ENCODE measurements around the gene DDX11. TPM values are rescaled to one million over a fixed set of nuclear protein-coding genes. Genes with fewer than 3 reads are reported as not detected.
"Not testable (repeated sequence)": the region's sequence is repeated elsewhere in the genome, so short reads cannot be mapped to it uniquely, and the experiment has no call there.

DDX11 gene
- 10 to 100 TPM; 25.9 to 94.6 (median 55.8) TPM for polyA plus RNA-seq (ENCODE audit: insufficient read length in 4 of 4)

DNA sequence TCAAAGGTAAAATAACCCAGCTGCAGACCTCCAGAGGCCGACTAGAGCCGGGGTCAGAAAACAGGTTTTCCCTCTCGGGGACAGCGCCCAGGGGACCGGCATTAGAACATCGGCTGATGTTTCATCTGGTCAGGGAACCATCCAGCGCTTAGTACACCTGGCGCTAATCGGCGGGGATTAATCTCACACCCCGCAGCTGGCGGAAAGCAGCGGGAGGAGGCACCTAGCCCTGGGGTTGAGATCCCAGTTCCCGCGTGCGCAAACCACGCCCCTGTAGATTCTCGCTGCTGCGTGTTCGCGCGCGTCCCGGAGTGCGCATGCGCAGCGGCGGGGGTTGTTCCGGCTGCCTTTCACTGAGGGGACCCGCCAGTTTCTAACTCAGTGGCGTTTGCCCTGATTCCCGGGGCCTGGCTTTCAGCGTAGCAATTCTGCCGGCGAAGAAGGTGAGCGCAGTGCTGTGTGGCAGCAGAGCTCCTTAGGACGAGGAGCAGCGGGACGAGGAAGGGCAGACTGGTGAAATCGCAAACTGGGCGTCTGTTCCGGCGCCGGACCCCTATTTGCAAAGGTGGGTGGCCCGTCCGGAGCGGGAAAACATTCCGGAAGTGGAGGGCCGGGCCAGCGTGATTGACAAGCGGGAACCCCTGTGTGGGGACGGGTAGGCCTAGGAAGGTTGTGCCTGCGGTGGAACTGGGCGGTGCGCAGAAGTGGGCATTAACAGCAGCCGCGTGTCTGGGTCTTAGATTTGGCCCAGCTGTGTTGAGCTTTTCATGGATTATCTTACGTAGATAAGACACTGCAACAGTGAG lies at the start of gene DDX11:
Gene DDX11 (plus strand): TSS at position 334 of the 806 bp plus-strand sequence. CDS start 4,534 bp downstream, outside the sequence.
- DNase-seq (ENCODE audit: low read depth in 4 of 4, low spot score in 2 of 4) = peak; percentile 69 to 89 (median 78)

DNA sequence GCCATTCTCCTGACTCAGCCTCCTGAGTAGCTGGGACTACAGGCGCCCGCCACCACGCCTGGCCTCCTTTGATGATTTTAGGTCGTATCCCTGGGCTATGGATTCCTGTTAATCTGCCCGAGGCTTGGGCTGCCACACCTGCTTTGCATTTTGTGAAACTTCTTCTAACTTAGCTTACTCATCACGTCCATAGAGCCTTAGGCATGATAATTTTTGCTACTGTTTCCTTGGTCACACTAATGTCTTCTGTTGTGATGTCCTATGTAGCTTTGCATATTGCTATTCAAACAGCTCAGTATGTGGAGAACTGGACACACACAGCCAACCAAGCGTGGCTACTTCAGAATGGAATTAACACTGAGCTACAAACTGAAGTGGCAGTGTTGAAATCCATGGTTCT lies 47.5 kb upstream of the DDX11 start:
- DNase-seq (ENCODE audit: low read depth in 4 of 4, low spot score in 2 of 4) = no peak

DNA sequence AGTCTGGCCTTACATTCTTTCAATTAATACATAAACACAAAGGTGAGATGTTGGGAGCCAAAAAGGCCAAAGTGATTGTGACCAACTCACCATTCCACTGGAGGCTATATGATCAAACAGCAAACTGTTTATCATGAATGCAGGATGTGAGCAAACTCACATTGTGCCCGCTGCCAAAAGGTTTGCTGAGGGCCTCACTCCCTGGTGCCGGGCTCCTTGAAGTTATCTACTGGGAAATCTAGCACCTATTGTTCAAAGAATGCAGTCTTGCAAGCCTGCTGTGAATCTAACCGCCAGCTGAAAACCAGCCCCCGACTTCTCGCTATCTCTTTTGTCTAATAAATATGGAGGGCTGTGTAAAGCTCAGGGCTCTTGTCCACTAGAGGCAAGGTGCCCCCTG lies 46.7 kb upstream of the DDX11 start:
- not testable (repeated sequence) for DNase-seq (ENCODE audit: low read depth in 4 of 4, low spot score in 2 of 4)

DNA sequence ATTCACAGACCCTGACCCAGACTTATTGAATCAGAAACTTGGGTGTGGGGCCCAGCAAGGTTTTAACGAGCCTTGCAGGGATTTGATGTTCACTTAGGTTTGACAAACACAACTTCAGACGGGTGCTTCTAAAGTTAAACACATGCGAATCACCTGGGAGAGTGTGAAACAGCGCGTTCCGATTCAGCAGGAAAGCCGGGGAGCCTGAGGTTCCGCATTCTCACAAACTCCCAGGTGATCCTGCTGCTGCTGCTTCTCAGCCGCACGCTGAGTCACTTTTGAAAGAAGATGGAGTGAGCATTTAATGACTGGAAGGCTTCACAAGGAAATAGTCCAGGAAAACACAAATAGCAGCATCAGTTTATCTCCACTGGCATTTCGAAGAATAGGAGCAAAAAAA lies 44.2 kb upstream of the DDX11 start:
- no peak for DNase-seq (ENCODE audit: low read depth in 4 of 4, low spot score in 2 of 4)

DNA sequence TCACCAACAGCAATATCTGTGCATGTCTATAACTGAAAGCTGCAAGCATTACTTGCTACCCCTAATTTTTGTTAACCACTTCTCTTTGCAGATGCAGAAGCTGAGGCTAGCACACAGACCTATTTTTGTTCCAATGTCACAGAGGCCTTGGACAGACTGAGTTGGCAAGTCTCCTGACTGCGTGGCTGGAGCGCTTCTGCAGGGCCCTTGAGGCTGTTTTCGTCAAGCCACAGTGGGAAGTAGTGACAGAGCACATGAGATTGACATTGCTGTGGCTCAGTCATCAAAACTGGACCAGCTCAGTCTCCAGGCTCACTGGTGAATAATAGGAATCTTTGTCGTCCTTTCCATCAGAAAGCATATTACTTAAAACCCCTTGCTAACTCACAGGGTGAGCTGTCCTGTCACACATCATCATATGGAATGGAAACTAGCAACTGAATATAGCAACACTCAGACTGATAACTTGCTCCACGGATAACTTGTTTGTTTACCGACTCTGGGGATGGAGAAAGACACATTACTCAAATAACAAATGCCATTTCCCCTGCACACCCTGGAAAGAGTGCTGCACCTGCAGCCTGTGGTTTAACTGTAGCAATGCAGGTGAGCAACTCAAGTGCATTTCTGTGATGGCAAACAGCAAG lies 43.6 kb upstream of the DDX11 start:
- DNase-seq (ENCODE audit: low read depth in 4 of 4, low spot score in 2 of 4) = no peak

DNA sequence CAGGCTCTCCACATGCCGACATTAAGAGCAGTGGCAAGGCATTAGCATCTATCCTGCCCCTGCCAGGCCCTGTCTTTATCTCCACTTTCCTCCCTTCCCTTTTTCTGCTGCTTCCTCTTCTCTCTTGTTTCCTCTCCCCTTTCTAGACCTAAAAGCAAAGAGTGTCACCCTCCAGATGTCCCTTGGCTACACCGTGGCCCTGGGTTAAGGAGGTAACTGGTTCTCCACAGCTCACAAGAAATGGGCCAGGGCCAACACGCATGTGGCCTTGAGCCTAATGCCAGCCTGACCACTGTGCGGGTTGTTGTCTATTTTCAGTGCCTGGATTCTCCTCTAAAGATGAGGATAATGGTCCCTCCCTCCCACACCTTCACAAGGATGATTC lies 41.7 kb upstream of the DDX11 start:
- DNase-seq (ENCODE audit: low read depth in 4 of 4, low spot score in 2 of 4) = no peak

DNA sequence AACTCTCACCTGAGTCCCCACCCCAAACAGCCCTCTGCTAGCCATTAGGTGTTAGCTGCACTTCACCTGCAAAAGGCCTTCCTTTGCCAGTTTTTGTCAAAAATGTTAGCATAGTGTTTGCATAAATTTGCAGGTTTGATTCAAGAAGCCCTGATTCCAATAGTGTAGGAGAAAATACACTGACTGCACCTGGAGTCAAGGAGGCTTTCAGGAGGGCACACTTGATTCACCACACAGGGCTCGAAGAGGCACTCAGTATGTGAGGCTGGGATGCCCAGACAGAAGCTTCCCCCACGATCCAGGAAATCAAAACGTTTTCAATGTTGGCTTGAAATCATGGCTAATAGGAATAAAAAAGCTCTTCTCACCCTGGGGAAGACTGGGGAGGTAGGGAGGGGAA lies 40.5 kb upstream of the DDX11 start:
- no peak for DNase-seq (ENCODE audit: low read depth in 4 of 4, low spot score in 2 of 4)

DNA sequence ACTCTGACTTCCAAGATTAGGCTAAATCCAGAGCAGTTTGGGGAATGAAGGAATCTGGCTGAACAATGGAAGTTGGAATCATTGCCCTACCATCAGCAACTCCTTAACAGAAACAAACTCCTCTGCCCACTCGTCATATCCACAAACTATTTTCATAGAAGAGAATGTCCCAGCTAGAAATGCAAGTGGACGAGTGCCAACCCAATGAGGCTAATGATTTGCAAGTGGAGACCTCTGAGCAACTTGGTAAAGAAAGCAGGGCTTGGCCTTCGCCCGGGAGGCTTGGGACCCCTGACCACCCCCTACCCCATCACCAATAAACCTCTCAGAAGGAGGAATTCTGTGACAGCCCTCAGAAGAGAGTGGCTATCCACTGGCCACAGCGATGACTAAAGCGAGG lies 40.0 kb upstream of the DDX11 start:
- no peak for DNase-seq (ENCODE audit: low read depth in 4 of 4, low spot score in 2 of 4)

DNA sequence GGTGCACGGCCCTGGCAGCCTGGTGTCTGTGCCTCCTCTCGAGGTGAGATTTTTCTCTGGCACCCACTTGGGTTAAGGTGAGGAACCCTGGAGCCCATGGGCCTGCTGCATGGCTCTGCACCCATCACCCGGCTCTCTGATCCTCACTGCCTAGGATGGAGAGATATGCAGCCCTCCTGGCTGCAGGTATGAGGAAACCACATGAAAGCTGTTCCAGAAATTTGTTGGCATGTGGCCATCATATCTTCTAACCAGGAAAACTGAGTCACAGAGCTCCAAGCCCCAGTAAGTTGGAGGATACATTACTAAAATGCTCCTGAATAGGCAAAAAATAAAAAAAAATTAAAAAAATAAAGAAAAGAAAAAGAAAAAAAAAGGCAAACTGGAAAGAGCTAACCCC lies 39.3 kb upstream of the DDX11 start:
- no peak for DNase-seq (ENCODE audit: low read depth in 4 of 4, low spot score in 2 of 4)

DNA sequence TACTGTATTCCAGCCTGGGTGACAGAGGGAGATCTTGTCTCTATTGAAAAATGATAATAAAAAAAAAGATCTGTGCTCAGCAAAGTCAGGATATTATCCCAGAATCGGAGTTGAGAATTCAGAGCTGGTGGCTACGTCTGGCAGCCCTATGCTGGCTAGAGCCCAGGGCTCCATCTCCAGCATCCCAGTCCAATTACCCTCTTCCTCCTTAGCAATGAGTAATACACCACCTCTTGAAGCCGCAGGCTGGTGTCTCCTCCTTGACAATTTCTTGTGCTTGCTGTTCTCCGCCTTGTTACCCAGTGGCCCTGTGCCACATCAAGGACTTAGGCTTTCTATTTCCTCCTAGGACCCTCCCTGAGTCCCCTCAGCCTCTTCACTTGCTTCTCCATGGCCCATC lies 38.4 kb upstream of the DDX11 start:
- DNase-seq (ENCODE audit: low read depth in 4 of 4, low spot score in 2 of 4) = no peak

DNA sequence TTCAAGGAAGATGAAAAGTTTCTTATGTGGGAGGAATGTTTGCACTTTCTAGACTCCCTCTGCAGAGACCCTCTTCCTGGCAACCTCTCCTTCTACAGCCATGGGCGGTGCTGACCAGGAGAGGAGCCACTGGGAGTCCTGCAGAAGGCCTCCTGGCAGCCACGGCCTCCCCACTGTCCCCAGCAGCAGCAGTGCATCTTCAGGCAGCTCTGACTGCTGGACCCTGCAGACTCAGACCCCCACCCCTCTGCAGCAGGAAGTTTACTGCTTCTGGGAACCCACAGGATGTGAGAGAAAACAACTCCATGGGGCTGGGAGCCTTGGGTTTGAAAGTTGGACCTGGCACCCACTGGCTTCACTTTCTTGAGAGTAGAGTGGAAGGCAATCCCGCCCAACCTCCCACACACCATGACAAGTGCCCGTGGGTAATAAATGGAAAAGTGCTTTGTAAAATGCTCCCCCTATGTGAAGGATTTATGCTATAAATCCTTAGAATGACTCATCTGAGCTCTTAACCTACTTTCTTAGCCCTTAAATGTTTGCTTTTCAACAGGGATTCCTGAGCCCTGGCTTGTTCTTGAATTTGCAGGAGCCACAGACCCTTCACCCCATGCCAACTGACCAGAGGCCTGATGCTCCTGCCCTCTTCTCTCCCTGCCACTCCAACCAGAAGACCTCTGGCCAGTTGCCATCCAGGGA lies 37.5 kb upstream of the DDX11 start:
- DNase-seq (ENCODE audit: low read depth in 4 of 4, low spot score in 2 of 4) = no peak

DNA sequence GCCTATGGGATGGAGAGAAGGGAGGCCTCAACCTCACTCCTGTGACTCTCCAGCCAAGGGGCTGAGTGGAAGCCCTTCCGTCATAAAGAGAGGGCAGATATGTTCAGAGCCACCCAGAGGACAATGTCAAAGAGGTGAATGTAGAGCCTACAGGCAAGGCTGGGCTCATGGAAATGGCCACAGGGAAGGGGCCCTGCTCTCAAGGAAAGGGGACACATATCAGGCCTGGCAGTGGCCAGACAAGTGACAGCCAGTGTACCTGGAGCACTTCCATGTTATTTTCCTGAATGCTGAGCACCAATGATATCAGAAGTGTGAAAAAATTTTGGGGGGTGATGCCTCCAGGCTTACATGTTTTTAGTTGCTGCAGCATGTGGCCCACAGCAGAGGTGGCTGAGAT lies 36.6 kb upstream of the DDX11 start:
- DNase-seq (ENCODE audit: low read depth in 4 of 4, low spot score in 2 of 4) = no peak

DNA sequence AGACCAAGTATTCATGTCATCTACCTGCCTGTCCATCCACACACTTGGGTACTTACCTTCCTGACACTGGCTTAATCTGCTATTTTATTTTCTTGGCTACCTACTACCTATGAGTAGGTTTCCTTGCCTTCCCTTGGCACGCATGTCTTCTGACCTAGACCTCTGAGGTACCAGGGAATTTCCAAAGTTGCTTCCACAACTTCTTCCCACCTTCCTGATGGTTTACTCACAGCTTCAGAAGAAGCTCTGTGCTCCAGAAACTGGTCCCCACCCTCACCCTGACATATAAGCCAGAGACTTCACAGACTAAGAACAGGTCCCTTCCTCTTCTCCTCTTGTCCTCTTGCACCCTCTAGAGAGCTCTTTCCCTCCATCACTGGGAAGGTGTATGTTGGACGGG lies 35.7 kb upstream of the DDX11 start:
- DNase-seq (ENCODE audit: low read depth in 4 of 4, low spot score in 2 of 4) = no peak

DNA sequence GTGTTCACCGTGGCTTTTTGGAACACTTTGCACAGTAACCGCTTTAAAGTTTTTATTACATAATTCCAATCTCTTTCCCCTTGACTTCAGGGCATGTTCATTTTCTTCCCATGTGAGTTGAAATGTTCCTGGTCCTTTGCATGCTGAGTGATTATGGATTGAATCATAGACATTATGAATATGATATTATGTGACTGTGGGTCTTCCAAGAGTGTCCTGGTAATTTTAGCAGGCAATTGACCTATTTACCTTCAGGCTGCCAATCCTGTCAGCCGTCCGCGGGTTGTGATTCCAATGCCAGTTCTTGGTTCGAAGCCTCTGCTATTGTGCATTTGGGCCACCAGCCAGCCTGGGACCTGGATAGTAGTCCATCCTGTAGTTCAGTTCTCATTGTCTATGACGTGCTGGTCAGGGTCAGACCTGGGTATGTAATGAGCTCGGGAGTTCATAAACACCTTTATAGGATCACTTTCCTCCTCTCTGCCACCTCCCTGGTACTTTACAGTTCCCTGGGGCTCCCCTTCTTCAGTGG lies 32.6 kb upstream of the DDX11 start:
- no peak for DNase-seq (ENCODE audit: low read depth in 4 of 4, low spot score in 2 of 4)

DNA sequence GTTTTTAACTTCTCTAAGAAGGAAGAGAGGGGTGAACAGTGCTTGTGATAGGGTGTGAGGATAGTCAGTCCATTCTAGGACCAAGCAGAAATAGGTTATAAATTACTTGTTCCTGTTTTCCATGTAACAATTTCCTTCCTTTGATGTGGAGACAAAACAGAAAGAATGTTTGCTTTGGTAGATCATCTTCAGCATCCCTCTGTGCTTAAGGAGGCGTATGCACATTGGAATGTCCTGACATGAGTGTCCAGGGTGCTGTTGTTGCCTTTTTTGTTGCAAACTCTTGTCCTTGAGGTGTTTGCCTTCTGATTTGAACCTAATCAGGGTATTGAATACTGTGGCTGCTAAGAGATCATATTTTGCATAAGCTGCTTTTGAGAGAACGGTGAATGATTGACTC lies 23.5 kb upstream of the DDX11 start:
- DNase-seq (ENCODE audit: low read depth in 4 of 4, low spot score in 2 of 4) = not testable (repeated sequence)

DNA sequence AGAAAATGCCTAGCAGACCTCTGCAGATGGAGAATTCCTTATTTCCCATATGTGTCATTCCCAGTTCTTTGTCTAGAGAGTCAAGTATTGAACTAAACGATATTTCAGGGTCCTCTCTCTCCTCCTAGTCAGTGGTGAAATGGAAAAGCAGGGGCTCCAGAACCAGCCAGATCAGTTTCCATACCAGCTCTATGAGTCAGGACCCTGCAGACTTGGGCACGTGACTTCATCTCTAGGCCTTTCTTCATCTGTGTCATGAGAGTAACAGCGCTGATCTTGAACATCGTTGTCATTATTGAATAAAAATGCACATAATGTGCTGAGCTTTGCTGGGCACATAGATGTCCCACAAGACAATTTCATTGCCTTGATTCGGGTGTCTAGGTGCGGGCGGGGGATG lies 23.1 kb upstream of the DDX11 start:
- not testable (repeated sequence) for DNase-seq (ENCODE audit: low read depth in 4 of 4, low spot score in 2 of 4)

DNA sequence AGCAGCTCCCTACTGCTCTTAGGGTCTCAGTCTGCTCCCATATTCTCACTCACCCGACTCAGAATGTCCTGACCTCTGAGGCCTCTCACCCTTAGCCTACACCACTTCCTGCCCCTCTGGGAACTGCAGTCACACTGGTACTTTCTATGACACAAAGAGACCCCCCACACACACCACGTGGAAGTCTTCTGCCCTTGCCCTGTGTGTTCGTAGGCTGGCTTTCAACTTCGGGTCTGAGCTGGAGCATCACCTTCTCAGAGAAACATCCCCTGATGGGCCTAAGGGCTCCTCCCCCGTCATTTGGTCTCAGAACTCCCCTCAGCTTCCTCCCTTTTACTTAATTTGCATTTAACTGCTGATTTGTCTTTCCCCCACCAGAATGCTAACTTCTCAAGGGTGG lies 22.0 kb upstream of the DDX11 start:
- not testable (repeated sequence) for DNase-seq (ENCODE audit: low read depth in 4 of 4, low spot score in 2 of 4)

DNA sequence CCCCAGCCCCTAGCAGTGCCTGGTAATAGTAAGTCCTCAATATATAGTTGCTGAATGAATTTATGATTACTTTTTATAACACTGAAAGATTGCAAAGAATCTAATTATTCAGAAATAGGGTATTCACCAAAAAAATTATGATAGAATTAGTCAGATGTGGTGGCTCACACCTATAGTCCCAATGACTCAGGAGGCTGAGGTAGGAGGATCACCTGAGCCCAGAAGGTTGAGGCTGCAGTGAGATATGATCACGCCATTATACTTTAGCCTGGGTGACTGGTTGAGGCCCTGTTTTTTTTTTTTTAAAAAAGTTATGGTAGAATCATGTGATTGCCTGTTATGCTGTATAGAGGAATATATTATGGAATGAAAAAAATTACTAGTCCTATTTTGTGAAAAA lies 21.5 kb upstream of the DDX11 start:
- not testable (repeated sequence) for DNase-seq (ENCODE audit: low read depth in 4 of 4, low spot score in 2 of 4)

DNA sequence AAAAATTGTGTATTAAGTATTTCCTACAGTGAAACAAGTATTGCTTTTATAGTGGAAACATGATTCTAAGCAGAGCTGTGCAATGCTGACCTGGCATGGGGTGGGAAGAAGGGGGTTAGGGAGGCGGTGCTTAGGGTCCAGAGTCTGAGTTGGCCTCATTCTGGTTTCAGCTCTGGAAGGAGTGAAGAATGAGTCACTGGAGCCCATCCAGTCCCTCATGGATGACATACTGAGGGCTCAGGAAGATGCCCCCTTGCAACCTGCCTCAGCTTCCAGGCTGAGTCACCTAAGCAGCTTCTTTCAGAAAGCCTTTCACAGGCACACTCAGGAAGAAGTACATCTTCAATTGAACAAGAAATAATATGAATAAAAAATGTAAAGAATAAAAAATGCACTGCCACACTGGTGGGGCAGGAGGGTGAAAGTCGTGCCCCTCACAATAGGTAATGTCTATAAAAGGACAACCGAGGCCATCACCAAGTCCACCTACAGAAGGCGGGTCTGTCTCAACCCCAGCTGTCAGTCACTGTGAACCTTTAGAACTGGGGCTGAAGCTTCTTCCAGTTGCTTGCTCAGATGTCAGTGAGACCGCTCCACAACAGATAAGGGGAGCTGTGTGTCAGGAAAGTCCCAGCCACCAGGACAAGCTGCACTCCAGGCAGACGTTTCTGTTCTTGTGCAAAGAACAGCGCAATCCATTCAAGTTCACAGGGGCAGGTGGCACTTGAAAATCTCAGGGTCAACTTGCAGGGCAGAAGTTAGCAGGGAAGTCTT lies 20.8 kb upstream of the DDX11 start:
- not testable (repeated sequence) for DNase-seq (ENCODE audit: low read depth in 4 of 4, low spot score in 2 of 4)

DNA sequence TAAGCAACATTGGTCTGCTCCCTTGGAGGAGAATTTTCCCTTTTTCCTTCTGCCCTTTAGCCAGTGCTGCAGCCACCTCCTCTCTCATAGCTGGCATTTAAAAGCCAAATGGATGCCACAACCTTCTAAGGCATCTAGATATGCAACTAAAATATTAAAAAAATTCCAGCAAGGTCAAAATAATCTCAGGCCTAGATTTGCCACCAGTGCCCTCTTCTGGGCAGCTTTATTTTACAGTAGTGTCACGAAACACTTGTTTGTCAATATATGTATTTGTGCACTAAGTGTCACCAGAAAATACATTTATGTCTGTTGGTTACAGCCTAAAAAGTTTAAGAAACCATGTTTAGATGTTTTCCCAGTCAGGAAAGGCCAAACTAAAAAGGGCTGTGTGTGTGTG lies 19.7 kb upstream of the DDX11 start:
- DNase-seq (ENCODE audit: low read depth in 4 of 4, low spot score in 2 of 4) = not testable (repeated sequence)

DNA sequence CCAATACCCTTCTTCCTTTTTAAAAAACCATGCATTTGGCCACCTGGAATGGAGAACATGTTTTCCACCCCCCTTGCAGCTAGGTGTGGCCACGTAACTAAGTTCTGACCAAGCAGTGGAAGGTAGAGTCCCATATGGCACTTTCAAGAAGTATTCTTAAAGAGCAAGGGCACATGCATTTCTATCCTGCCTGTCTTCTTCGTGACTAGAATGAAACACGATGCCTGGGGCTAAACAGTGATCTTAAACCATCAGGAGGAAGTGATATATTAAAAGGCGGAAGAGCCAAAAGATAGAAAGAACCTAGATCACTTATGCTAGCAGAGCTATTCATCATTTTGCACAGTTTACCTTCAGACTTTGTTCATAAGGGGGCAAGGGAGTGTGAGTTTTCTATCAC lies 16.0 kb upstream of the DDX11 start:
- DNase-seq (ENCODE audit: low read depth in 4 of 4, low spot score in 2 of 4) = no peak
